Trophoblast cell (in vitro differentiated cells and primary cell): Measurements from ENCODE around the gene CACNG4.

Experiments used
- DNase-seq, 2 donors: peaks; one replicate each; pipeline ENCODE4 v3.0.0-alpha.2; 2016
- H2AFZ ChIP-seq: 2 replicates; pipeline ENCODE4 v1.6.1; 2013; ENCODE audit warnings: low read length, moderate library complexity, mild to moderate bottlenecking; ENCODE audit not compliant: insufficient read depth, poor library complexity
- H2AK5ac ChIP-seq: 2 replicates; pipeline ENCODE4 v1.6.1; 2013; ENCODE audit warnings: mild to moderate bottlenecking, low read length
- H2BK120ac ChIP-seq: 2 replicates; pipeline ENCODE4 v1.6.1; 2013; ENCODE audit warnings: low read length, mild to moderate bottlenecking, moderate library complexity; ENCODE audit not compliant: insufficient read depth, poor library complexity
- H2BK12ac ChIP-seq: 2 replicates; pipeline ENCODE4 v1.6.1; 2013; ENCODE audit warnings: mild to moderate bottlenecking, low read length, moderate library complexity
- H2BK5ac ChIP-seq: 2 replicates; pipeline ENCODE4 v1.6.1; 2013; ENCODE audit warnings: low read length, low read depth, moderate library complexity, mild to moderate bottlenecking; ENCODE audit not compliant: poor library complexity
- H3K14ac ChIP-seq: 2 replicates; pipeline ENCODE4 v1.6.1; 2013; ENCODE audit warnings: mild to moderate bottlenecking, low read length
- H3K18ac ChIP-seq: 2 replicates; pipeline ENCODE4 v1.6.1; 2013; ENCODE audit warnings: mild to moderate bottlenecking, low read length
- H3K23ac ChIP-seq: 2 replicates; pipeline ENCODE4 v1.6.1; 2013; ENCODE audit warnings: low read length
- H3K27ac ChIP-seq: 2 replicates; pipeline ENCODE4 v1.5.1; 2013; ENCODE audit warnings: low read depth, mild to moderate bottlenecking, inconsistent platforms, low read length, moderate library complexity
- H3K27me3 ChIP-seq: 2 replicates; pipeline ENCODE4 v1.6.1; 2013; ENCODE audit warnings: inconsistent platforms, mild to moderate bottlenecking, low read length, moderate library complexity; ENCODE audit not compliant: insufficient read depth
- H3K36me3 ChIP-seq, 2 experiments: 1 replicate in 1 of 2; 2 replicates in 1 of 2; pipeline ENCODE4 v1.6.1; 2013; ENCODE audit warnings: low read length in 2 of 2, mild to moderate bottlenecking in 2 of 2, moderate library complexity in 1 of 2; ENCODE audit not compliant: insufficient read depth in 2 of 2, control insufficient read depth in 1 of 2
- H3K4ac ChIP-seq: 2 replicates; pipeline ENCODE4 v1.6.1; 2013; ENCODE audit warnings: low read depth, mild to moderate bottlenecking, low read length, moderate library complexity
- H3K4me1 ChIP-seq, 2 experiments: 1 replicate in 1 of 2; 2 replicates in 1 of 2; pipeline ENCODE4 v1.6.1; 2013; ENCODE audit warnings: low read length in 2 of 2, mild to moderate bottlenecking in 2 of 2, moderate library complexity in 1 of 2; ENCODE audit not compliant: insufficient read depth in 2 of 2, control insufficient read depth in 1 of 2
- H3K4me2 ChIP-seq: 2 replicates; pipeline ENCODE4 v1.6.1; 2013; ENCODE audit warnings: inconsistent platforms, mild to moderate bottlenecking, low read length, moderate library complexity
- H3K4me3 ChIP-seq: 2 replicates; pipeline ENCODE4 v1.5.1; 2013; ENCODE audit warnings: mild to moderate bottlenecking, low read depth, low read length, inconsistent platforms
- H3K79me1 ChIP-seq: one replicate; pipeline ENCODE4 v1.6.1; 2013; ENCODE audit warnings: low read length
- H3K79me2 ChIP-seq: 2 replicates; pipeline ENCODE4 v1.6.1; 2013; ENCODE audit warnings: low read length, mild to moderate bottlenecking; ENCODE audit not compliant: control insufficient read depth, insufficient read depth, poor library complexity
- H3K9ac ChIP-seq: 2 replicates; pipeline ENCODE4 v1.6.1; 2013; ENCODE audit warnings: mild to moderate bottlenecking, low read length
- H3K9me3 ChIP-seq: 2 replicates; pipeline ENCODE4 v1.6.1; 2013; ENCODE audit warnings: low read depth, mild to moderate bottlenecking, control low read depth, inconsistent platforms, low read length; ENCODE audit not compliant: insufficient read depth
- H4K12ac ChIP-seq: 2 replicates; pipeline ENCODE4 v1.6.1; 2013; ENCODE audit warnings: low read depth, mild to moderate bottlenecking, low read length, moderate library complexity
- H4K8ac ChIP-seq: 2 replicates; pipeline ENCODE4 v1.6.1; 2013; ENCODE audit warnings: low read depth, mild to moderate bottlenecking, low read length, moderate library complexity
- H4K91ac ChIP-seq: one replicate; pipeline ENCODE4 v1.6.1; 2013; ENCODE audit warnings: low read depth, mild to moderate bottlenecking, low read length, moderate library complexity
- WGBS: extraction: QIAGEN DNeasy Blood & Tissue Kit; methylation state at CpG from one replicate; pipeline ENCODE4 v1.1.7; 2013; ENCODE audit warnings: missing lambda C conversion rate; ENCODE audit not compliant: insufficient read length, insufficient coverage; ENCODE audit errors: extremely low coverage; 5-methylcytosine and 5-hydroxymethylcytosine counted together

Gene CACNG4

GRCh38 chr17:67068999-67069398 lies 104.5 kb downstream of the CACNG4 start:
- Histone ChIP-seq H3K4me1 (no peaks in the 10 kb centered on the region), H3K27me3 (no peaks in the 10 kb centered on the region), H2BK120ac (no peak overlapping the region), H2AFZ (no peak overlapping the region), H3K9ac (no peak overlapping the region), H3K79me1 (no peaks in the 10 kb centered on the region), H2BK5ac (no peak overlapping the region), H2AK5ac (no peak overlapping the region), H3K4me3 (no peak overlapping the region), H3K14ac (no peak overlapping the region), H3K18ac (no peak overlapping the region), H3K4me2 (no peak overlapping the region), H3K23ac (no peak overlapping the region), H3K27ac (no peak overlapping the region), H3K9me3 (no peaks in the 10 kb centered on the region), H4K8ac (no peak overlapping the region), H4K12ac (no peak overlapping the region), H2BK12ac (no peak overlapping the region), H3K36me3 (no peaks in the 10 kb centered on the region), H3K4ac (no peak overlapping the region), H4K91ac (no peak overlapping the region), H3K79me2 (no peaks in the 10 kb centered on the region)
- no CpG with 5 or more reads among the region's 3 CpGs for WGBS
- DNase-seq: peak in 1 of 2 donors; percentile 47

GRCh38 chr17:67069603-67070136 lies 105.2 kb downstream of the CACNG4 start:
- no peak overlapping the region for H2BK120ac ChIP-seq
- no peak for DNase-seq
- no peak overlapping the region for H4K8ac ChIP-seq
- H3K4me1 ChIP-seq: no peaks in the 10 kb centered on the region
- H3K27ac ChIP-seq: no peak overlapping the region
- H3K79me1 ChIP-seq: no peaks in the 10 kb centered on the region
- H2BK12ac ChIP-seq: no peak overlapping the region
- H3K23ac ChIP-seq: no peak overlapping the region
- H3K4me2 ChIP-seq: no peak overlapping the region
- no peaks in the 10 kb centered on the region for H3K79me2 ChIP-seq
- no peak overlapping the region for H2AK5ac ChIP-seq
- H3K14ac ChIP-seq: no peak overlapping the region
- H3K9me3 ChIP-seq: no peaks in the 10 kb centered on the region
- no CpG with 5 or more reads among the region's 5 CpGs for WGBS
- no peak overlapping the region for H2AFZ ChIP-seq
- H3K4ac ChIP-seq: no peak overlapping the region
- H4K91ac ChIP-seq: no peak overlapping the region
- no peak overlapping the region for H3K18ac ChIP-seq
- no peak overlapping the region for H3K4me3 ChIP-seq
- no peak overlapping the region for H3K9ac ChIP-seq
- no peak overlapping the region for H2BK5ac ChIP-seq
- no peak overlapping the region for H4K12ac ChIP-seq
- H3K36me3 ChIP-seq: no peaks in the 10 kb centered on the region
- H3K27me3 ChIP-seq: no peaks in the 10 kb centered on the region

- Histone ChIP-seq H3K4me2 (no peak overlapping the region), H3K4me1 (no peaks in the 10 kb centered on the region), H3K18ac (no peak overlapping the region), H3K4me3 (no peak overlapping the region), H3K14ac (no peak overlapping the region), H4K12ac (no peak overlapping the region), H3K79me1 (no peaks in the 10 kb centered on the region), H3K36me3 (no peaks in the 10 kb centered on the region), H2AK5ac (no peak overlapping the region), H3K9me3 (no peaks in the 10 kb centered on the region), H3K79me2 (no peaks in the 10 kb centered on the region), H2BK120ac (no peak overlapping the region), H4K91ac (no peak overlapping the region), H3K4ac (no peak overlapping the region), H4K8ac (no peak overlapping the region), H3K27ac (no peak overlapping the region), H2AFZ (no peak overlapping the region), H3K27me3 (no peaks in the 10 kb centered on the region), H3K23ac (no peak overlapping the region), H3K9ac (no peak overlapping the region), H2BK12ac (no peak overlapping the region), H2BK5ac (no peak overlapping the region)
- DNase-seq: no peak
Observed at GRCh38 chr17:67071595-67071994, 107.1 kb downstream of the CACNG4 start.

GRCh38 chr17:67072885-67073284 lies 108.4 kb downstream of the CACNG4 start:
- DNase-seq: no peak
- H3K79me1 ChIP-seq: no peaks in the 10 kb centered on the region
- no CpG with 5 or more reads among the region's 3 CpGs for WGBS

More at GRCh38 chr17:67072885-67073284, 108.4 kb downstream of the CACNG4 start:
- no peak overlapping the region for H4K12ac ChIP-seq
- H3K27ac ChIP-seq: no peak overlapping the region
- no peaks in the 10 kb centered on the region for H3K36me3 ChIP-seq
- H3K18ac ChIP-seq: no peak overlapping the region
- H3K79me2 ChIP-seq: no peaks in the 10 kb centered on the region
- H2BK120ac ChIP-seq: no peak overlapping the region
- no peak overlapping the region for H2BK5ac ChIP-seq
- H3K27me3 ChIP-seq: no peaks in the 10 kb centered on the region
- H3K4me1 ChIP-seq: no peaks in the 10 kb centered on the region
- no peaks in the 10 kb centered on the region for H3K9me3 ChIP-seq
- H3K14ac ChIP-seq: no peak overlapping the region
- no peak overlapping the region for H2BK12ac ChIP-seq
- no peak overlapping the region for H3K4me3 ChIP-seq
- no peak overlapping the region for H3K23ac ChIP-seq
- H3K4ac ChIP-seq: no peak overlapping the region
- no peak overlapping the region for H3K9ac ChIP-seq
- H2AK5ac ChIP-seq: no peak overlapping the region
- H4K8ac ChIP-seq: no peak overlapping the region
- no peak overlapping the region for H4K91ac ChIP-seq
- no peak overlapping the region for H2AFZ ChIP-seq
- no peak overlapping the region for H3K4me2 ChIP-seq
